OCI-M2 (cell line): Measurements from ENCODE around the gene CHURC1.

Experiments used
- DNase-seq: peaks from one replicate; lab custom pipeline; 2025; ENCODE audit not compliant: unreplicated experiment; lab: John Stamatoyannopoulos, UW

The CHURC1 gene

GRCh38 chr14:64954491-64955240 lies 40.4 kb downstream of the CHURC1 start:
- DNase-seq, result no peak

GRCh38 chr14:64955297-64955696 lies 41.0 kb downstream of the CHURC1 start:
- DNase-seq, result no peak

GRCh38 chr14:64956697-64957406 lies 42.6 kb downstream of the CHURC1 start:
- no peak for DNase-seq

GRCh38 chr14:64958201-64958600 lies 43.9 kb downstream of the CHURC1 start:
- DNase-seq, result no peak

- no peak for DNase-seq
Measured at GRCh38 chr14:64958743-64959142, 44.5 kb downstream of the CHURC1 start.

- DNase-seq, result no peak
Measured at GRCh38 chr14:64960762-64961276, 46.6 kb downstream of the CHURC1 start.

- DNase-seq, result no peak
Measured at GRCh38 chr14:64963611-64964010, 49.4 kb downstream of the CHURC1 start.

GRCh38 chr14:64965356-64966000 lies 51.2 kb downstream of the CHURC1 start:
- DNase-seq, result no peak

GRCh38 chr14:64966976-64967375 lies 52.7 kb downstream of the CHURC1 start:
- no peak for DNase-seq

- DNase-seq, result no peak
Measured at GRCh38 chr14:64968167-64968566, 53.9 kb downstream of the CHURC1 start.

- DNase-seq, result no peak
Measured at GRCh38 chr14:64968651-64969050, 54.4 kb downstream of the CHURC1 start.

- DNase-seq, result no peak
Measured at GRCh38 chr14:64970041-64970440, 55.8 kb downstream of the CHURC1 start.

GRCh38 chr14:64970776-64971477 lies 56.7 kb downstream of the CHURC1 start:
- no peak for DNase-seq

GRCh38 chr14:64971491-64971942 lies 57.3 kb downstream of the CHURC1 start:
- DNase-seq, result no peak

- no peak for DNase-seq
Measured at GRCh38 chr14:64971943-64972791, 57.9 kb downstream of the CHURC1 start, which contains the start of gene RAB15. Gene RAB15, minus strand, starts transcription at chr14:64972336. Its CDS starts 260 bp downstream, at chr14:64972076.

GRCh38 chr14:64973026-64973442 lies 58.8 kb downstream of the CHURC1 start:
- no peak for DNase-seq

- no peak for DNase-seq
Measured at GRCh38 chr14:64973826-64974225, 59.6 kb downstream of the CHURC1 start.

- DNase-seq, result no peak
Measured at GRCh38 chr14:64974563-64974962, 60.3 kb downstream of the CHURC1 start.

- no peak for DNase-seq
Measured at GRCh38 chr14:64979336-64980074, 65.2 kb downstream of the CHURC1 start.
